PFSK-1 (cell line): ENCODE measurements around the gene GP1BB.

Source experiments
- REST ChIP-seq, 2 experiments: IDR thresholded peaks; 2 replicates each; pipeline versions ENCODE4 v1.6.1 to v1.8.0; 2011 to 2012; ENCODE audit warnings: low read depth in 2 of 2, low read length in 2 of 2, control low read depth in 1 of 2, inconsistent platforms in 1 of 2, mild to moderate bottlenecking in 1 of 2, moderate library complexity in 1 of 2; ENCODE audit not compliant: insufficient read depth in 1 of 2
- SIN3A ChIP-seq: IDR thresholded peaks from 2 replicates; pipeline ENCODE4 v1.6.1; 2012; ENCODE audit warnings: mild to moderate bottlenecking, low read length, moderate library complexity, borderline replicate concordance; ENCODE audit not compliant: insufficient read depth
- TAF1 ChIP-seq: IDR thresholded peaks from 2 replicates; pipeline ENCODE4 v1.6.1; 2012; ENCODE audit warnings: low read length, control low read depth, borderline replicate concordance; ENCODE audit not compliant: insufficient read depth

GRCh38 chr22:19721330-19722177 lies 1.8 kb upstream of the GP1BB start:
- no peak for TF ChIP-seq REST (IDR thresholded peaks at IDR 0.05; ENCODE audit: insufficient read depth in 1 of 2, low read depth in 2 of 2, low read length in 2 of 2)
- TF ChIP-seq TAF1: no peak
- no peak for TF ChIP-seq SIN3A
